ENCODE results near the gene DEPDC5.

DEPDC5 gene

GRCh38 chr22:31874821-31875220, 121.0 kb downstream of the DEPDC5 start:
- TF ChIP-seq CTCF (IDR thresholded peaks at IDR 0.05; ENCODE audit: control extremely low read depth, extremely low read depth, low read depth, missing control alignments) = no peak
- ChIA-PET POLR2A (no interaction called here), CTCF (interaction anchor here (0.6 to 1.4 kb wide), 3 partner anchors 12 to 65 kb away, joined by 3 read pairs; no protein-coding TSS in a partner anchor)
- DNase-seq (ENCODE audit: extremely low spot score) = no peak

GRCh38 chr22:31876156-31876920, 122.5 kb downstream of the DEPDC5 start:
- ChIA-PET POLR2A (no interaction called here), CTCF (interaction anchor here (1.3 to 1.4 kb wide), 3 partner anchors 10 to 17 kb away, joined by 4 to 5 read pairs (median 4); no protein-coding TSS in a partner anchor)
- no peak for TF ChIP-seq CTCF (IDR thresholded peaks at IDR 0.05; ENCODE audit: control extremely low read depth, extremely low read depth, low read depth, missing control alignments)
- no peak for DNase-seq (ENCODE audit: extremely low spot score)

- ChIA-PET CTCF (interaction anchor here (0.7 kb wide), 1 partner anchor 17 kb away, joined by 3 read pairs; no protein-coding TSS in a partner anchor), POLR2A (no interaction called here)
- TF ChIP-seq CTCF (IDR thresholded peaks at IDR 0.05; ENCODE audit: control extremely low read depth, extremely low read depth, low read depth, missing control alignments) = no peak
- no peak for DNase-seq (ENCODE audit: extremely low spot score)
These were observed 125.8 kb downstream of the DEPDC5 start for GRCh38 chr22:31879585-31879984.

GRCh38 chr22:31881200-31881599, 127.4 kb downstream of the DEPDC5 start:
- ChIA-PET CTCF (no interaction called here), POLR2A (no interaction called here)
- DNase-seq (ENCODE audit: extremely low spot score) = no peak
- no peak for TF ChIP-seq CTCF (IDR thresholded peaks at IDR 0.05; ENCODE audit: control extremely low read depth, extremely low read depth, low read depth, missing control alignments)

GRCh38 chr22:31881865-31882264, 128.0 kb downstream of the DEPDC5 start:
- DNase-seq (ENCODE audit: extremely low spot score) = no peak
- ChIA-PET CTCF (interaction anchor here (1.3 to 1.8 kb wide), 2 partner anchors 9 to 10 kb away, joined by 4 to 7 read pairs; no protein-coding TSS in a partner anchor), POLR2A (no interaction called here)
- no peak for TF ChIP-seq CTCF (IDR thresholded peaks at IDR 0.05; ENCODE audit: control extremely low read depth, extremely low read depth, low read depth, missing control alignments)

GRCh38 chr22:31882971-31883370, 129.2 kb downstream of the DEPDC5 start:
- ChIA-PET POLR2A (no interaction called here), CTCF (interaction anchor here (1.3 to 1.8 kb wide), 2 partner anchors 9 to 10 kb away, joined by 4 to 7 read pairs; no protein-coding TSS in a partner anchor)
- TF ChIP-seq CTCF (IDR thresholded peaks at IDR 0.05; ENCODE audit: control extremely low read depth, extremely low read depth, low read depth, missing control alignments) = no peak
- DNase-seq (ENCODE audit: extremely low spot score) = no peak
